ENCODE data around the gene COLQ.

- no peak for TF ChIP-seq CTCF (IDR thresholded peaks at IDR 0.05; ENCODE audit: low read depth, low read length, missing input control)
- no peak for TF ChIP-seq JUND (IDR thresholded peaks at IDR 0.05)
- TF ChIP-seq TAF1 (conservative IDR thresholded peaks at IDR 0.05), result no peak
- TF ChIP-seq SP1 (IDR thresholded peaks at IDR 0.05), result no peak
- no peak for TF ChIP-seq RAD21 (IDR thresholded peaks at IDR 0.05)
Measured at GRCh38 chr3:15525790-15526189, 4.3 kb upstream of the COLQ start.
